Measurements from ENCODE around the gene EPB41L4B.
"Not testable (repeated sequence)": the region's sequence is repeated elsewhere in the genome, so short reads cannot be mapped to it uniquely, and the experiment has no call there.

EPB41L4B gene

DNA sequence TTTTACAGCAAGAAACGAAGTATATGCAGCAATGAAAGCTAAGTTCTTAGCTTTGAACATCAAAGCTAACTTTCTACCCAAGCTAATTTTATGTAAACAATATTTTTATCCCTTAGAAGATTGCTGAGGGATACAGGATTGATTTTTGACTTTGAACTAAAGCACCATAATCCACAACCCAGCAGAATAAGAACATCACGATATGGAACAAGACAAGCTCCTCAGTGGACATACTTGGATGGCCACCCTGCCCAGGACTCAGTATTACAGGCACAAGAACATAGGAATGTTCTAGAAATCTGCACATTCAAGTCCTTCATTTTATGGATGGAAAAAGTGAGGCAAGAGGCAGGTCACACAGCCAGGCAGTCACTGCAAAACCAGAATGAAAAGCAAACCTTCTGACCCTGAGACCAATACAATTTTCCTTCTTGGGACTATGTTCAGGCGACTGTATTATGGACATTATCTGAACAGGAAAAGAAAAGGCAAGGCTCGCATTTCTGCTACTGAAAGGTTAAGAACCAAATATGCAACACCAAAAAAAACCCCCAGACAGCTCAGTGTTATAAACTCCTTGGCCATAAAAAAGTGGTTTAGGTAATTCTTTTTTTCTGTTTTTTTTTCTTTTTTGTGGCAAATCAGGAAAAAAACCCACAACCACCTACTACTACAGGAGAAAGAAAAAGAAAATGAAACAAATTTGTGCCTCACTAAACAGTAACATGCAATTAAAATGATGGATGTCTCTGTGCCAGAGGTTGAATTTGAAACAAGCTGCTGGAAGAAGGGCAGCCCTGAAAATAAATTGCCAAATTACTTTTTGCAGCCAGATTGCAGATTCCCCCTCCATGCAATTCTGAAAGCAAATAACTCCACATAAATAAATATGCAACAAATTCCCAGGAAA lies 25.4 kb downstream of the EPB41L4B start:
- no peak for DNase-seq

DNA sequence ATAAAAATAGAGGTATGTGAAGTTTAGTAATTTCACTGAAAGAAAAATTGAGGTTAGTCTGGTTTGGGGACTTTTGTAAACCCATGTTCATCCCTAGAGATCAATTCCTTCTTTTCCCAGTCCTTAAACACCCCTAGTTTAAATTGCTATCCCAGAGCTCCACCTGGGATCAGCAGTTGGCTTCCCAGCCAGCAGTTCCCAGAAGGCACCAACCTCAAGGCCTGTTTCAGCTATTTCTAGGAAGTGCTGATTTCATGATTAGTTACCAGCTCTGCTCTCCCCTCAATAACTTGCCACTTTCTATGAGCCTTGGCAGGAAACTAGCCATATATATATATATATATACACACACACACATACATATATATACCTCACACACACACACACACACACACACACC lies 30.5 kb downstream of the EPB41L4B start:
- no peak for DNase-seq

GRCh38 chr9:109289931-109290330 lies 30.9 kb downstream of the EPB41L4B start:
- no peak for DNase-seq

DNA sequence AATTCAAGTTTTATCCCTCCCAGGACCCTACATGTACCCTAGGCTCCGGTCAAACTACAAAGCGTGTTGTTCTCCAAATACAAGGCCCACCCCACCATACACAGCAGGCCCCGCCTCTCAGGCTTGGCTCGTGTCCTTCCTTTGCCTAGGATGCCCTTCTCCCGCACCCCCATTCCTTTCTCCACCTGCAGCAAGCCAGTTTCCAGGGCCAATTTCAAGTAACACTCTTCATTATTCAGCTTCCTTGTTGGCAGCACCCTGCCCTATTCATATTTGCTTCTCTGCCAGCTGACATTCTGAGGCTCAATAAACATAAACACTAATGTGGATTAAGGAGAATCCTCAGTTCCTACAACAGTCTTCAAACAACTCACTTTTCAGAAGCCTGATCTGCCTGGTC lies 31.7 kb downstream of the EPB41L4B start:
- DNase-seq, result no peak

GRCh38 chr9:109286981-109287380 lies 33.9 kb downstream of the EPB41L4B start:
- no peak for DNase-seq

GRCh38 chr9:109286571-109286977 lies 34.3 kb downstream of the EPB41L4B start:
- no peak for DNase-seq

- not testable (repeated sequence) for DNase-seq
These were observed 37.2 kb downstream of the EPB41L4B start for GRCh38 chr9:109283672-109284071.

GRCh38 chr9:109283012-109283411 lies 37.8 kb downstream of the EPB41L4B start:
- DNase-seq, result no peak

- DNase-seq, result no peak
These were observed 38.6 kb downstream of the EPB41L4B start for GRCh38 chr9:109282302-109282701.

DNA sequence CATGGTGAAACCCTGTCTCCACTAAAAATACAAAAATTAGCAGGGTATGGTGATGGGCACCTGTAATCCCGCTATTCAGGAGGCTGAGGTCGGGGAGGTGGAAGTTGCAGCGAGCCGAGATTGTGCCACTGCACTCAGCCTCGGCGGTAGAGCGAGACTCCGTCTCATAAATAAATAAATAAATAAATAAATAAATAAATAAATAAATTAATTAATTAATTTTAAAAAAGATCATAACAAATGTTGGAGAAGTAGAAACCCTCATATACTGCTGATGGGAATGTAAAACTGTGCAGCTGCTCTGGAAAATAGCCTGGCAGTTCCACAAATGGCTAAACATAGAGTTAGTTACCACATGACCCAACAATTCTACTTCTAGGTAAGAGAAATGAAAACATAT lies 39.3 kb downstream of the EPB41L4B start:
- DNase-seq, result no peak

GRCh38 chr9:109278848-109279247 lies 42.0 kb downstream of the EPB41L4B start:
- DNase-seq, result no peak

GRCh38 chr9:109278216-109278615 lies 42.6 kb downstream of the EPB41L4B start:
- no peak for DNase-seq

DNA sequence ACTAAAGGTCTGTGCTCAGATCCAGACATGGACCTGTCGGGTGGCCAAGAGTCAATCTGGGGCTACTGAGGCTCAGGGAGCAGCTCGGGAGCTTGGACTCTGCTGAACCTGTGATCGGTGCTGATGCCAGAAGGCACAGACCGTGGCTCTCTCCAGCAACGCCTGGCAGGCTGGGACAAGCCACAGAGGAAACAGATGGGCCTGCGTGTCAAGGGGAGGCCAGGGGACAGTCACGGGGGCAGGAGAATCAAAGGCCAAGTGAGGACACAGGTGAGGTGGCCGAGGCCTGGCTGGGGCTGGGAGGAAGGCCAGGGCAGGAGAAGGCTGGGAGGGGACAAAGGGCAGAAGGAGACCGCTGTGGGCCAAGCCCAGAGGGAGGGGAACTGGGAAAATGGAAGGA lies 43.4 kb downstream of the EPB41L4B start:
- no peak for DNase-seq

GRCh38 chr9:109276469-109277440 lies 44.1 kb downstream of the EPB41L4B start:
- DNase-seq, result no peak

- DNase-seq, result no peak
These were observed 45.8 kb downstream of the EPB41L4B start for GRCh38 chr9:109274884-109275730.

- DNase-seq, result no peak
These were observed 47.0 kb downstream of the EPB41L4B start for GRCh38 chr9:109273869-109274268.

DNA sequence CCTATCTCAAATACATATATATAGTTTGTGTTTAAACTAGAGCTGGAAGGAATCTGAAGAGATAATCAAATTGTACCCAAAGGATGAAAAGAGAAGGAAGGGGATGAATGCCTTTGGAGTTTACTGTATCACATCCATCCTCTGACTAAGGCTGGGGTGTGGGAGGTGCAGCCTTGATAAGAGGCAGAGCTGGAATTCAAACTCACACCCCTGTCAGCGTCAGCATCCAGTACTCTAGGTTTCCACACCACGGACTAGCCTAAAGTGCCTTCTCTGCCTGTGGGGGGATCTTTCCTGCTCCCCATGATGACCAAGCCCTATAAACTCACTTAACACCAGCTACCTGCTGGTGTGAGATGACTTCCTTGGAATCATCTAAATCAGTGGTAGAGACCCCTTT lies 48.1 kb downstream of the EPB41L4B start:
- no peak for DNase-seq

GRCh38 chr9:109272045-109272444 lies 48.8 kb downstream of the EPB41L4B start:
- no peak for DNase-seq

GRCh38 chr9:109270971-109271925 lies 49.6 kb downstream of the EPB41L4B start:
- no peak for DNase-seq

GRCh38 chr9:109270441-109270840 lies 50.4 kb downstream of the EPB41L4B start:
- DNase-seq, result no peak

GRCh38 chr9:109269839-109270238 lies 51.0 kb downstream of the EPB41L4B start:
- no peak for DNase-seq

All from activated CD8-positive, alpha-beta memory T cell treated with anti-CD3 and anti-CD28 coated beads for 24 hours (primary cell).